PFSK-1 (cell line): ENCODE results near the gene SLC19A2.

Source experiments
- POLR2AphosphoS5 ChIP-seq: IDR thresholded peaks from 2 replicates; pipeline ENCODE4 v1.6.1; 2012; ENCODE audit warnings: low read depth, mild to moderate bottlenecking, control low read depth, low read length, moderate library complexity
- SIN3A ChIP-seq: IDR thresholded peaks from 2 replicates; pipeline ENCODE4 v1.6.1; 2012; ENCODE audit warnings: mild to moderate bottlenecking, low read length, moderate library complexity, borderline replicate concordance; ENCODE audit not compliant: insufficient read depth
- TAF1 ChIP-seq: IDR thresholded peaks from 2 replicates; pipeline ENCODE4 v1.6.1; 2012; ENCODE audit warnings: low read length, control low read depth, borderline replicate concordance; ENCODE audit not compliant: insufficient read depth

GRCh38 chr1:169466259-169467230 is 19.2 kb downstream of the SLC19A2 start:
- TF ChIP-seq POLR2AphosphoS5: no peak
- TF ChIP-seq SIN3A: no peak
- TF ChIP-seq TAF1: no peak
